ENCODE results near the gene PTPN14.

PTPN14 gene

DNA sequence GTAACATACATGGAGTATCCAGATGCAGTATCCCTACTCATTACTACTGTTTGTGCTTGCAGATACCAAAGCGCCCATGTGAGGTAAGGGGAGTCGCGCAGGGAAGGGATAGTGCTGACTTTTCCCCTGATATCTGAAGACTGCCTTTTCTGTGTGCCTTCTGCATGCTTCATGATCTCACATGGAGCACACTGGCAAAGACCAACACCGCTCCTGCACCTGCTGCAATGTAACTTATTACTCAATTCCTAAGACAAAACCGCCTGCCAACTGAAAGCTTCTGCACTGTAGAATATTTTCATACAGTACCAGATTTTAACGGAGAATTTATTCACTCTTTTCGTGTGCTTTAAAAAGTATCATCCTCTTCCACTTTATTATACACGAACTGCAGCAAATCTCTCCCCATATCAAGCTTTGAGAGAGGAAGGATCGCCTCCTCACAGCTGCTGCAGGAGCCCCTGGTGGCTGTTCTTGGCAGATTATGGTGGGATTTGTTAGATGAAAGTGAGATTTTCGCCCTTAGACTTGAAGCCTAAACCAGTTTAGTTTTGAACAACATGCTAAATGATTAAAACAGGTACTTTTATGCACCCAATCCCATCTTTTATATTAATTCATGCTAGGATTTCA is 99.1 kb downstream of the PTPN14 start:
- ATAC-seq (no peak), DNase-seq (ENCODE audit: low spot score in 2 of 2) (no peak)
- no peak overlapping the region for H3K27ac Mint-ChIP-seq
- no peaks in the 10 kb centered on the region for H3K36me3 Mint-ChIP-seq
- no peak overlapping the region for H3K4me3 Mint-ChIP-seq
- H3K4me1 Mint-ChIP-seq = peaks cover 7% of the 10 kb centered on the region
- H3K9me3 Mint-ChIP-seq = no peaks in the 10 kb centered on the region

- no peak overlapping the region for H3K27ac Mint-ChIP-seq
- no peak for DNase-seq (ENCODE audit: low spot score in 2 of 2)
- H3K4me3 Mint-ChIP-seq = no peak overlapping the region
- H3K36me3 Mint-ChIP-seq = no peaks in the 10 kb centered on the region
- peak; percentile 96 for ATAC-seq
- peaks cover 7% of the 10 kb centered on the region for H3K4me1 Mint-ChIP-seq
- H3K9me3 Mint-ChIP-seq = no peaks in the 10 kb centered on the region
Measured at GRCh38 chr1:214451596-214451995, 99.8 kb downstream of the PTPN14 start.

DNA sequence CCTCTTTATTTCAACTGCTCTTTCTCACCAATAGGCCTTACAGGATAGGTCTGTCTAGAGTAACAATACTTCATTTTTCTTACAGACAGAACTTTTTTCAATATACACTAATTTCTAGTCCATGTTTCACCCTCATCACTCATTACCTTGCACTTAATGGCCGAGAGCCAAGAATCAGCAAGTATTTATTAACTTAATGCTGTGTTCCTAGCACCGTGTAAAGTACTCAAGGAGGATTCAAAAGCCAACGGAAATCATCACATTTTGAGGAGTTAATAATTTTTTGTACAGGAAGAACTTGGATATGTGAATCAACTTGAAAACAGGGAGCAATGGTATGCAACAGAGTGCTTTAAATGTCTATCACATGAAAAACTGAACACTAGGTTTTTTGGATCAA is 102.0 kb downstream of the PTPN14 start:
- ATAC-seq (no peak), DNase-seq (ENCODE audit: low spot score in 2 of 2) (no peak)
- Mint-ChIP-seq H3K36me3 (no peaks in the 10 kb centered on the region), H3K4me3 (no peak overlapping the region), H3K4me1 (no peaks in the 10 kb centered on the region), H3K9me3 (no peaks in the 10 kb centered on the region), H3K27ac (no peak overlapping the region)

DNA sequence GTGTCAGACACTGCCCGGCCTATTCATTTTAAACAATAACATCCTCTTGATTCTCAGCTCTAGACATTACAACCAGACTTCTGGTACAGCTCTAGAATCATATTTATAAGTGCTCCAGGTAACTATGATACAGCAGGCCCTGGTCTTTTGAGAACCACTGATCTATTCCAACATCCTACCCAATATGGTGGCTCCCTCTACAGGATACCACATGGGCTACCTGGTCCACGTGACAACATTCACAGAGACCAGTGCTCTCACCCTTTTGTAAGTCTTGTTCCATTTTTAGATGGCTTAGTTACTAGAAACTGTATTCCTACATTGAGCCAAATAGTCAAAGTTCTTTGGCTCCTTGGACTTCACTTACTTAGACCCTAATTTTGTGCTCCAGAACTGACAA is 102.9 kb downstream of the PTPN14 start:
- Mint-ChIP-seq H3K9me3 (no peaks in the 10 kb centered on the region), H3K4me1 (no peaks in the 10 kb centered on the region), H3K36me3 (no peaks in the 10 kb centered on the region), H3K4me3 (no peak overlapping the region), H3K27ac (no peak overlapping the region)
- no peak for ATAC-seq
- no peak for DNase-seq (ENCODE audit: low spot score in 2 of 2)

GRCh38 chr1:214447557-214447871 is 103.9 kb downstream of the PTPN14 start:
- Mint-ChIP-seq H3K36me3 (no peaks in the 10 kb centered on the region), H3K27ac (no peak overlapping the region), H3K4me1 (no peaks in the 10 kb centered on the region), H3K4me3 (no peak overlapping the region), H3K9me3 (no peaks in the 10 kb centered on the region)
- no peak for DNase-seq (ENCODE audit: low spot score in 2 of 2)
- no peak for ATAC-seq

DNA sequence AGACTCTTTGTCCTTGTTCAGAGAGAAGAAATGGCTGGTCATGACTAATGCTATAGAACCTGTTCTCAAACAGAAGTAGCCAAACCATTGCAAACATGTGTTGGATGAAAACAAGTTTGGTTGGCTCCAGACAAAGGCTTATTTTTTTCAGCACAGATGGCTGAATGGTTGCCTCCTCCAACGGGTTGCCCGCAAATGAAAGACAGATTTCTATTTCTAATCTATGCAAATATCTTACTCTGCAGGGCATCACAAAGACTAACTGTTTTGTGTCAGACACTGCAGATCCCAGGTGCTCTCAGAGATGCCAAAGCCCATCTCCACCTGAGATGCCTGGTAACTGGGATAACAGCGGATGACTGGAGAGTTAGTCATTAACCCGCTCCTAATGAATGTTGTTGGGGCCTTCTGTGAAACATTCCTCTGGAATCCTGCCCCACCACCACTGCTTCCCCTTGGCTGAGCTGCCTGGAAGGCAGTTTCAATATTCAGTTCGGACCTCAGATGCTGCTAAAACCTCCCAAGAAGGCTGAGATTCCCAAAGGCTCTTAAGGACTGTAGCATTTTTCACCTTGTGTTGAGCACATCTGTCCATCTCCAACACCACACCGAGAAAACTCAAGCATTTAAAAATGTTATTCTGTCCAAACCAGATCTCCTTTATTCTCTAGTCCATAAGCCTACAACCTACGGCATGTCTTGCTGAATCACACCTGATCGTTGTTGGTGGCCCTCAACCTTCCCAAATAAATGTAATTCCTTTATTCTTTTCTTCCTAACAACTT is 104.4 kb downstream of the PTPN14 start:
- DNase-seq (ENCODE audit: low spot score in 2 of 2) = no peak
- Mint-ChIP-seq H3K4me1 (no peaks in the 10 kb centered on the region), H3K9me3 (no peaks in the 10 kb centered on the region), H3K4me3 (no peak overlapping the region), H3K27ac (no peak overlapping the region), H3K36me3 (no peaks in the 10 kb centered on the region)
- ATAC-seq = no peak

GRCh38 chr1:214445831-214446614 is 105.4 kb downstream of the PTPN14 start:
- no peaks in the 10 kb centered on the region for H3K36me3 Mint-ChIP-seq
- no peak for DNase-seq (ENCODE audit: low spot score in 2 of 2)
- H3K9me3 Mint-ChIP-seq = no peaks in the 10 kb centered on the region
- no peak overlapping the region for H3K4me3 Mint-ChIP-seq
- peaks cover 7% of the 10 kb centered on the region for H3K4me1 Mint-ChIP-seq
- ATAC-seq = peak; percentile 69
- H3K27ac Mint-ChIP-seq = peak overlapping the region; percentile 5

DNA sequence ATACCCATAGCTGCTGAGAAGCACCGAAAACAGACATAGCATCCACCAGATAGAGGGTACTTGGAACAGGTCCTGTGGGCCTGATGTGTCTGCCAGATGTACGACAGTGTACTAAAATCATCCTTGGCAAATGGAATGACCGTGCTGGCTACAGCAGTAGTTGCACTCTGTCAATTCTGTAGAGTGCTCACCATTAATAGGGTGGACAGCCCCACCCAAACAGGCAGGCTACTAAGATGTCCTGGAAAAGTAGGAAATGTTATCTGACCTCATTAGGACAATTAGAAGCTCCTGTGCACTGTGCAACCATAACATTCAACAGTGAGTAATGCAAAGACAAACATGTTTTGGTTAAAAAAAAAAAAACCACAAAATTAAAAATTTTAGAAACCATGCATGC is 106.2 kb downstream of the PTPN14 start:
- Mint-ChIP-seq H3K9me3 (no peaks in the 10 kb centered on the region), H3K4me3 (no peak overlapping the region), H3K36me3 (no peaks in the 10 kb centered on the region), H3K4me1 (peaks cover 7% of the 10 kb centered on the region), H3K27ac (peak overlapping the region; percentile 18)
- ATAC-seq = peak; percentile 20
- DNase-seq (ENCODE audit: low spot score in 2 of 2) = no peak

DNA sequence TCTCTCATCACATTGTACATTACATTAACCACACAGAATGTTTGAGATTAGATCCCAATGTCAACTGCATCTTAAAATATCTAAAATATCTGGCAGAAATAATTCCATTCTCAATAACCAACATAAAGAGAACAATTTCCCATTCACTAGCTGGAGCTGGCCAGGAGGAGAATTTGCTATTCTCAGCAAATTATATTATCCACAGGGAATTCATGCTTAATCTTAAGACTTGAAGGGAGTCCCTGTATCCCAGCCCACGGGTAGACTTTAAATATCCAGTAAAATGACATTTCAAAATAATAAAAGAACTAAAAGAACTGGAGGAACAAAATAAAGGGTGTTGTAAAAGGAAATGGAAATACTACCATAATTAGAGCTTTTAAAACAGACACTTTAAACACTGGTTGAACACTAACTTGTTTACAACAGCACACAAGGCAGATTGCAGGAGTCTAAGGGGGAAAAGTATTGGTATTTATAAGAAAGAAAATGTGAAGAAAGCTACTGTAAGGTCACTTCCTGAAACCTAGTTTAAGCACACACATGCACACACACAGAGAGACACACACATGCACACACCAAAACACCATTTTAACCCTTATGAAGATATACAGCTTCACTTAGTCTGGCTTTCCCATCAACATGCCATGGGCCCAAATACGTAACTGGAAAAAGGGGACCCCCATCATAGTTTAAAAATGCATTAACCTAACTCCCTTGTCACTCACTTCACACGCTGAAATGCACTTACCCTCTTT is 107.0 kb downstream of the PTPN14 start:
- Mint-ChIP-seq H3K4me3 (no peak overlapping the region), H3K4me1 (peaks cover 15% of the 10 kb centered on the region), H3K27ac (peak overlapping the region; percentile 18), H3K9me3 (no peaks in the 10 kb centered on the region), H3K36me3 (no peaks in the 10 kb centered on the region)
- ATAC-seq (no peak), DNase-seq (ENCODE audit: low spot score in 2 of 2) (no peak)

GRCh38 chr1:214441119-214441518 is 110.3 kb downstream of the PTPN14 start:
- H3K36me3 Mint-ChIP-seq = no peaks in the 10 kb centered on the region
- peaks cover 30% of the 10 kb centered on the region for H3K4me1 Mint-ChIP-seq
- ATAC-seq = no peak
- H3K4me3 Mint-ChIP-seq = no peak overlapping the region
- no peak for DNase-seq (ENCODE audit: low spot score in 2 of 2)
- H3K27ac Mint-ChIP-seq = peak overlapping the region; percentile 62
- no peaks in the 10 kb centered on the region for H3K9me3 Mint-ChIP-seq

DNA sequence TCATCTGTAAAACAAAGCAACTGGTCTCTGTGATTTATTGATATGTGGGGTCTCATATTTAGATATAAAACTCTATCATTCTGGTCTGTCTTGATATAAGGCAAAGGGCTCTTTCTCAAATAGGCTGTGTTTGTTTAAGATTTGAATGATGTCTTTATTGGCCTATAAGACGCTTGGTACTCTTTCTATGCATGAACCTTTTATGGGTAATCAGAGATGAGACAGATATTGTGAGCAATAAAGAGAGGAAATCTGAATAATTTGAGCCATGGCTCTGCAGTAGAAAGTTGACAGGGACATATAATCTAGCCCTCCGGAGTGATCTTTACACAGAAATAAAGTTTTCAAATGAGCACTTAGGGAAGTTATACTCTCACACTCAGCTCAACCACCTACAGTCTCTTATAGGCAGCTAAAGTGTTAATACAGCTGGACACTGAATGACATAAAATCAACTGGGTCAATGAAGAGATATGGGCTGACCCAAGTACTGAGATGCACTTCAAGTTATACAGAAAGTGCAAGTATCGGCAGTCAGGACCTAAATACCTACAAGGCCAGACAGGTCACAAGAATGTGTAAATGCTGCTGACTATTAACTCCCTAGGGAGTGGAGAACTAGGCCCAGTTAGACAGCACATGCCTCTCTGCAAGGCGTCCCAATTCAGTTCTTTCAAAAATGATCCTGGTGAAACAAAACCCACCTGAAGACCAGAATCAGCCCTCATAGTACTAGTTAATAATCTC is 111.0 kb downstream of the PTPN14 start:
- no peak for ATAC-seq
- H3K27ac Mint-ChIP-seq = peak overlapping the region; percentile 62
- no peaks in the 10 kb centered on the region for H3K36me3 Mint-ChIP-seq
- peak overlapping the region; percentile 49 for H3K4me3 Mint-ChIP-seq
- no peaks in the 10 kb centered on the region for H3K9me3 Mint-ChIP-seq
- H3K4me1 Mint-ChIP-seq = peaks cover 30% of the 10 kb centered on the region
- no peak for DNase-seq (ENCODE audit: low spot score in 2 of 2)

DNA sequence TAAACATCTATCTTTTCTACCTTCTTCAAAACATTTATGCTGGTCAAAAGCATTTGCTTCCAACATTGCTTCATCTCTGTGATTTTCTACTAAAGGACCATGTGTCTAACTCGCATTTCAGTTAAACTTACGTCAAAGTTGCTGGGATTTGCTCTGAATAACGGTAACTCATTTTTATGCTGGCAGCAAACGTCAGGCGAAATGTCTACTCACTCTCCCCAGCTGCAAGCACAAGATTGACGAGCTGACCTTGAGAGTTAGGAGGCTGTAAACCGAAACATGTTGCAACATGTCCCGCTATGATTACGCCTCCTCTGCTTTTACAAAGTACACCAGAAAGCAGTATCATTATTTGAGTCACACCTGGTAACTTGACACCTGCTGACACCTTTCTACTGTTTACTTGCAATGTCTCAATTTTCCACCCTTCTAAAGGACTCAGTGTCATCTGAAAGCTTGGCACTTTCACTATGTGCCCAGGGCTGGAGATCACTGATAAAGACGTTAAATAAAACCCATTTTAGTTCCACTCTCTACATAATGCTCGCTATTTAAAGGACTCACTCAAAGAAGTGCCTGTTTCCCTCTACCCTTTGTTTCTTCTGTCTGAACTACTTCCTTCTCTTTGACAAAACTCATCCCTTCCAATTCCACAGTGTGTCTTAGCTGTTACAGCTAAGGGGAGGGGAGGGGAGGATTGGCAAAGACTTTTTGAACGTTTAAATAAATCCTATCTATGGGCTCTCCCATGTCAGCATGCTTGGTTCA is 111.9 kb downstream of the PTPN14 start:
- Mint-ChIP-seq H3K4me1 (peaks cover 30% of the 10 kb centered on the region), H3K36me3 (no peaks in the 10 kb centered on the region), H3K27ac (peak overlapping the region; percentile 62), H3K9me3 (no peaks in the 10 kb centered on the region), H3K4me3 (peak overlapping the region; percentile 49)
- ATAC-seq (peak; percentile 92), DNase-seq (ENCODE audit: low spot score in 2 of 2) (peak in 1 of 2 donors; percentile 70)

- H3K9me3 Mint-ChIP-seq = no peaks in the 10 kb centered on the region
- no peak for DNase-seq (ENCODE audit: low spot score in 2 of 2)
- H3K4me3 Mint-ChIP-seq = peak overlapping the region; percentile 49
- H3K27ac Mint-ChIP-seq = peak overlapping the region; percentile 62
- H3K36me3 Mint-ChIP-seq = no peaks in the 10 kb centered on the region
- ATAC-seq = peak; percentile 64
- peaks cover 30% of the 10 kb centered on the region for H3K4me1 Mint-ChIP-seq
Measured at GRCh38 chr1:214438530-214438929, 112.9 kb downstream of the PTPN14 start.

GRCh38 chr1:214438075-214438474 is 113.3 kb downstream of the PTPN14 start:
- Mint-ChIP-seq H3K4me1 (peaks cover 30% of the 10 kb centered on the region), H3K27ac (peak overlapping the region; percentile 62), H3K9me3 (no peaks in the 10 kb centered on the region), H3K36me3 (no peaks in the 10 kb centered on the region), H3K4me3 (no peak overlapping the region)
- ATAC-seq (no peak), DNase-seq (ENCODE audit: low spot score in 2 of 2) (no peak)
